HEK293T (cell line): Measurements from ENCODE around the gene PAQR8.

Experiments
- ARNT ChIP-seq: fragments of 450-650 bp; IDR thresholded peaks from 2 replicates; pipeline ENCODE4 v1.6.1; 2017; ENCODE audit warnings: mild to moderate bottlenecking
- BHLHE40 ChIP-seq: fragments of 450-650 bp; IDR thresholded peaks from 2 replicates; pipeline ENCODE4 v1.6.1; 2016; ENCODE audit warnings: mild to moderate bottlenecking, moderate library complexity, borderline replicate concordance
- CTBP1 ChIP-seq: fragments of 450-650 bp; IDR thresholded peaks from 2 replicates; pipeline ENCODE4 v1.6.1; 2016; ENCODE audit warnings: borderline replicate concordance
- ELF4 ChIP-seq: fragments of 450-650 bp; IDR thresholded peaks from 2 replicates; pipeline ENCODE4 v1.6.1; 2017; ENCODE audit warnings: antibody characterized with exemption
- FOXA1 ChIP-seq: fragments of 450-650 bp; IDR thresholded peaks from 2 replicates; pipeline ENCODE4 v1.6.1; 2016; ENCODE audit warnings: mild to moderate bottlenecking
- FOXK2 ChIP-seq: fragments of 450-650 bp; IDR thresholded peaks from 2 replicates; pipeline ENCODE4 v1.6.1; 2016; ENCODE audit warnings: mild to moderate bottlenecking
- FOXM1 ChIP-seq: fragments of 450-650 bp; IDR thresholded peaks from 2 replicates; pipeline ENCODE4 v1.6.1; 2017; ENCODE audit warnings: mild to moderate bottlenecking, borderline replicate concordance
- LEF1 ChIP-seq: fragments of 450-650 bp; IDR thresholded peaks from 2 replicates; pipeline ENCODE4 v1.6.1; 2017; ENCODE audit warnings: mild to moderate bottlenecking, borderline replicate concordance
- NFRKB ChIP-seq: fragments of 450-650 bp; IDR thresholded peaks from 2 replicates; pipeline ENCODE4 v1.6.1; 2016; ENCODE audit warnings: mild to moderate bottlenecking, moderate library complexity
- PKNOX1 ChIP-seq: fragments of 450-650 bp; IDR thresholded peaks from 2 replicates; pipeline ENCODE4 v1.6.1; 2016
- SP1 ChIP-seq: fragments of 450-650 bp; IDR thresholded peaks from 2 replicates; pipeline ENCODE4 v1.6.1; 2017
- SUZ12 ChIP-seq: fragments of 450-650 bp; IDR thresholded peaks from 2 replicates; pipeline ENCODE4 v1.6.1; 2016; ENCODE audit warnings: mild to moderate bottlenecking
- TARDBP ChIP-seq: fragments of 450-650 bp; IDR thresholded peaks from 2 replicates; pipeline ENCODE4 v1.6.1; 2016
- ZNF384 ChIP-seq: fragments of 450-650 bp; IDR thresholded peaks from 2 replicates; pipeline ENCODE4 v1.6.1; 2016

DNA sequence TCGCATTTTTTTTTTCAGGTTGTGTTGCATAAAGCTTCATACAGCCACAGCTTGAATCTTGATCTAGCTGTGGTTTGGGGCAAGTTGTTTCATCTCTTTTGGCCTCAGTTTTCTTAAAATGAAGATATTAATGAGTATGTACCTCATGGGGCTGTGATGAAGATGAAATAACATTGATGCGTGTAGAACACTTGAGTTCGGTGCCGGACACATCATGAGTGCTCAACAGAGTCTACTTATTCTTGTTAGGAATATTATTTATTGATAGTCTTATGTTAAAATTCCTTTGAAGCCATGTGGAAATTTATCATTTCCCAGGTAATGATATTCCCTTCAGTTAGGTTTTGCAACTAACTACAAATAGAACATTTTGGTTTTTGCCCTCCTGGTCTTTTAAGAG lies 3.4 kb downstream of the PAQR8 start:
- TF ChIP-seq FOXA1 (no peak), SUZ12 (no peak), FOXM1 (no peak), ZNF384 (no peak), PKNOX1 (no peak), BHLHE40 (no peak), ARNT (no peak), SP1 (no peak), FOXK2 (no peak), ELF4 (no peak), TARDBP (no peak), CTBP1 (no peak), NFRKB (no peak), LEF1 (no peak)
